Caco-2 (cell line): Measurements from ENCODE around the gene RPP25L. TPM values are rescaled to one million over a fixed set of nuclear protein-coding genes. Genes with fewer than 3 reads are reported as not detected.
A peak's percentile ranks its signal among the peaks of the same experiment; 100 is the strongest.

Experiments used
- BruUV-seq: library from RNA; stranded (reverse); fragments of 400-500 nt; replicated peaks from 2 replicates; lab custom pipeline; 2021; lab: Mats Ljungman, UMichigan
- CTCF ChIA-PET: fragments of 300-600 bp; sonication (Branson Sonifier 250); formaldehyde crosslinking; loops from one replicate; lab custom pipeline; 2022; ENCODE audit warnings: antibody characterized with exemption; lab: Charles Lee
- POLR2A ChIA-PET: fragments of 300-600 bp; sonication (Branson Sonifier 250); formaldehyde crosslinking; loops from one replicate; lab custom pipeline; 2022; ENCODE audit warnings: antibody characterized with exemption; lab: Charles Lee
- DNase-seq, 2 experiments: peaks; one replicate each; pipeline versions ENCODE4 v3.0.0 to v3.0.0-alpha.2; 2020 to 2022
- H3K27me3 ChIP-seq: replicated peaks from 2 replicates; pipeline ENCODE4 v1.6.0; 2011; ENCODE audit warnings: low read length; ENCODE audit not compliant: control insufficient read depth, insufficient read depth
- H3K36me3 ChIP-seq: 2 replicates; pipeline ENCODE4 v1.5.1; 2011; ENCODE audit warnings: low read length; ENCODE audit not compliant: control insufficient read depth, insufficient read depth
- H3K4me1 ChIP-seq: fragments of 250-450 bp; sonication (Bioruptor Pico); 2 replicates; pipeline ENCODE4 v1.5.1; 2020; ENCODE audit warnings: mild to moderate bottlenecking
- H3K4me3 ChIP-seq: 2 replicates; pipeline ENCODE4 v1.5.1; 2011; ENCODE audit warnings: low read depth, mild to moderate bottlenecking, control low read depth, low read length
- H3K9me3 ChIP-seq: fragments of 250-450 bp; sonication (Bioruptor Pico); 2 replicates; pipeline ENCODE4 v1.5.1; 2020; ENCODE audit warnings: mild to moderate bottlenecking, moderate library complexity
- H3K27ac Mint-ChIP-seq: one replicate; pipeline ENCODE4 v1.8.0; 2022; ENCODE audit warnings: mixed read lengths; ENCODE audit not compliant: unreplicated experiment
- H3K27me3 Mint-ChIP-seq: one replicate; pipeline ENCODE4 v1.8.0; 2022; ENCODE audit warnings: mixed read lengths; ENCODE audit not compliant: insufficient read depth, unreplicated experiment
- H3K36me3 Mint-ChIP-seq: one replicate; pipeline ENCODE4 v1.8.0; 2022; ENCODE audit warnings: mild to moderate bottlenecking, mixed read lengths; ENCODE audit not compliant: insufficient read depth, unreplicated experiment
- H3K4me1 Mint-ChIP-seq: one replicate; pipeline ENCODE4 v1.8.0; 2022; ENCODE audit warnings: low read depth, mixed read lengths; ENCODE audit not compliant: unreplicated experiment
- H3K4me3 Mint-ChIP-seq: one replicate; pipeline ENCODE4 v1.8.0; 2022; ENCODE audit warnings: mild to moderate bottlenecking, moderate library complexity, mixed read lengths; ENCODE audit not compliant: unreplicated experiment
- H3K9me3 Mint-ChIP-seq: one replicate; pipeline ENCODE4 v1.8.0; 2022; ENCODE audit warnings: mixed read lengths; ENCODE audit not compliant: unreplicated experiment
- intact Hi-C: fragments of 100-400 bp; cut with micrococcal nuclease; formaldehyde crosslinking; loops from one replicate; pipeline ENCODE4 v1.10.0; 2022; ENCODE audit not compliant: unreplicated experiment
- total RNA-seq: library from RNA; stranded (reverse); gene quantifications from 2 replicates; pipeline ENCODE4 v1.2.3, GENCODE V29; 2022
- TF ChIP-seq, protein P1 (sequence below), 2 experiments: fragments of 200-600 bp in 1 of 2; IDR thresholded peaks; 1 replicate in 1 of 2; 2 replicates in 1 of 2; pipeline versions ENCODE4 v1.5.1 to v1.8.0; 2011 to 2022; ENCODE audit warnings: antibody characterized with exemption in 1 of 2, control low read depth in 1 of 2, inconsistent platforms in 1 of 2, low read depth in 1 of 2, low read length in 1 of 2, mild to moderate bottlenecking in 1 of 2, moderate library complexity in 1 of 2; ENCODE audit not compliant: insufficient read depth in 1 of 2, severe bottlenecking in 1 of 2, unreplicated experiment in 1 of 2

The RPP25L gene
- total RNA-seq, 1 experiment from 2014 or later = 27.4 TPM

DNA sequence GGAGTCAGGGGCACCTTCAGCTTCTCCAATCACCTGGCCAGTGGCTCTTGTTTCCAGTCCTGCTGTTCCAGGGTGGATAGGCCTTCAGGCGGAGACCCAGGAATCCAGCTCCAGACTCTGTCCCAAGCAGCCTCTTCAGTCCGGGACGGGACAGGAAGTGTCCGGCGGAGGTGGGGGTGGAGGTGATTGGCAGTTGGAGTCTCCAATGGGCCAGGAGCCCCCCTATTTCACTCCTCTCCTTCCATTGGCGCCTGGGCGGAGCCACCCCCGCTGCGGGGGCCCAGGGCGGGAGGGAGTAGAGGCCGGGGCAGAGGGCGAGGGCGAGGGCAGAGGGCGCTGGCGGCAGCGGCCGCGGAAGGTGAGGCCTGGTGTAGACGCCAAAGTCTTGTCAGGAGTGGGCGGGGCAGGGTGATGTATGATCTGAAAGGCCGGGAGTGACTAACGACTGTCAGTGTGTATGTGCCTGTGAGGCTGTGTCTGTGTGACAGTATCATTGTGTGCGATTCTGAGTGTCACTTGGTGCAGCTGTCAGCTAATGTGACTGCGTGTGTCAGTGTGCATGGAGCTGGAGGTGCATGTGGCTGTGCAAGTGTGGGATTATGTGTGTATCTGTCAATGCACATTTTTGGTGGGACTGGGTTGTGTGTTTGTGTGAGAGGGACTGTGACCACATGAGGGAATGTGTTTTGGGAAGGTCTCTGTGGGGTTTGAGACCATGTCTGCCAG is 40.1 kb upstream of the RPP25L start, which contains the start of gene IL11RA:
IL11RA (plus strand) TSS at position 310 of the 726 bp plus-strand sequence. CDS start 3,033 bp downstream, outside the sequence.
- Mint-ChIP-seq H3K9me3 (no peaks in the 10 kb centered on the region), H3K27ac (peak within 1 kb of the TSS; percentile 62), H3K4me3 (peak within 1 kb of the TSS; percentile 66), H3K27me3 (no peaks in the 10 kb centered on the region), H3K36me3 (peaks cover 28% of the 10 kb centered on the region), H3K4me1 (peaks cover 30% of the 10 kb centered on the region)
- peak; percentile 97 to 98 for DNase-seq
- Histone ChIP-seq H3K27me3 (no peaks in the 10 kb centered on the region), H3K4me3 (peak within 1 kb of the TSS; percentile 31), H3K36me3 (no peaks in the 10 kb centered on the region), H3K9me3 (no peaks in the 10 kb centered on the region), H3K4me1 (peaks cover 30% of the 10 kb centered on the region)
- no TSS peak for BruUV-seq
- TF ChIP-seq, protein P1, sequence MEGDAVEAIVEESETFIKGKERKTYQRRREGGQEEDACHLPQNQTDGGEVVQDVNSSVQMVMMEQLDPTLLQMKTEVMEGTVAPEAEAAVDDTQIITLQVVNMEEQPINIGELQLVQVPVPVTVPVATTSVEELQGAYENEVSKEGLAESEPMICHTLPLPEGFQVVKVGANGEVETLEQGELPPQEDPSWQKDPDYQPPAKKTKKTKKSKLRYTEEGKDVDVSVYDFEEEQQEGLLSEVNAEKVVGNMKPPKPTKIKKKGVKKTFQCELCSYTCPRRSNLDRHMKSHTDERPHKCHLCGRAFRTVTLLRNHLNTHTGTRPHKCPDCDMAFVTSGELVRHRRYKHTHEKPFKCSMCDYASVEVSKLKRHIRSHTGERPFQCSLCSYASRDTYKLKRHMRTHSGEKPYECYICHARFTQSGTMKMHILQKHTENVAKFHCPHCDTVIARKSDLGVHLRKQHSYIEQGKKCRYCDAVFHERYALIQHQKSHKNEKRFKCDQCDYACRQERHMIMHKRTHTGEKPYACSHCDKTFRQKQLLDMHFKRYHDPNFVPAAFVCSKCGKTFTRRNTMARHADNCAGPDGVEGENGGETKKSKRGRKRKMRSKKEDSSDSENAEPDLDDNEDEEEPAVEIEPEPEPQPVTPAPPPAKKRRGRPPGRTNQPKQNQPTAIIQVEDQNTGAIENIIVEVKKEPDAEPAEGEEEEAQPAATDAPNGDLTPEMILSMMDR (IDR thresholded peaks at IDR 0.05; ENCODE audit: insufficient read depth in 1 of 2, low read depth in 1 of 2, low read length in 1 of 2, severe bottlenecking in 1 of 2, unreplicated experiment in 1 of 2) = peak in 1 of 2 experiments; percentile 20
- CTCF ChIA-PET = interaction anchor here (1.4 kb wide), 3 partner anchors 10 to 18 kb away, joined by 4 to 5 read pairs (median 5); partner anchors contain the start of gene SIGMAR1
- POLR2A ChIA-PET = interaction anchor here (0.7 to 2.6 kb wide), 4 partner anchors 13 to 129 kb away, joined by 3 to 11 read pairs (median 4); partner anchors contain the start of gene SIGMAR1
- intact Hi-C loops = loop anchor here (1.0 to 10.0 kb wide), 4 partner anchors 8 to 53 kb away; partner anchors contain the start of gene SIGMAR1

DNA sequence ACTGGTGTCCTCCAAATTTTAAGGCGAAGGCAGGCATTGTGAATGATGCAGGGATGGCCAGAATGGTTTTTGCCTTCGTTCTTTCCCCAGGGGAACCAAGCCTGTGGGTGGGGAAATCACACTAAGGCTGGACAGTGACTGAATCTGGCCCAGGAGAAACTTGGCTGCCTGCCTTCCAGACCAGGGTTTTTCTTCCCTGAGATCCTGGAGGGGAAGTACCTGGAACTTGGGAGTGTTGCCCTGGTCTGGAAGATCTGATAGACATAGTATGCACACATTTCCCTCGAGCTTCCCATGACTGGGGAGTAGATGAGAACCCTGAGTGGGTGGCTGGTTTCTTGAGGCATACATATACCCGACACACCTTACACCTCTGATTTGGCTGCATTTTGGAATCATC is 39.4 kb upstream of the RPP25L start:
- CTCF ChIA-PET = interaction anchor here (1.4 kb wide), 3 partner anchors 9 to 17 kb away, joined by 4 to 5 read pairs (median 5); partner anchors contain the start of gene SIGMAR1
- no peaks in the 10 kb centered on the region for H3K36me3 ChIP-seq
- no peak for DNase-seq
- no peaks in the 10 kb centered on the region for H3K27me3 Mint-ChIP-seq
- no peaks in the 10 kb centered on the region for H3K27me3 ChIP-seq
- TSS peak; percentile 93 for BruUV-seq
- peak overlapping the region; percentile 66 for H3K4me3 Mint-ChIP-seq
- H3K27ac Mint-ChIP-seq = peak overlapping the region; percentile 62
- H3K4me1 Mint-ChIP-seq = peaks cover 30% of the 10 kb centered on the region
- H3K4me3 ChIP-seq = peak overlapping the region; percentile 31
- intact Hi-C loops = loop anchor here (10.0 kb wide), 1 partner anchor 53 kb away; no protein-coding TSS in a partner anchor
- no peaks in the 10 kb centered on the region for H3K9me3 Mint-ChIP-seq
- POLR2A ChIA-PET = interaction anchor here (0.7 to 2.6 kb wide), 4 partner anchors 14 to 128 kb away, joined by 3 to 11 read pairs (median 4); partner anchors contain the start of gene SIGMAR1
- no peaks in the 10 kb centered on the region for H3K9me3 ChIP-seq
- H3K36me3 Mint-ChIP-seq = peaks cover 28% of the 10 kb centered on the region
- TF ChIP-seq, protein P1 (IDR thresholded peaks at IDR 0.05; ENCODE audit: insufficient read depth in 1 of 2, low read depth in 1 of 2, low read length in 1 of 2, severe bottlenecking in 1 of 2, unreplicated experiment in 1 of 2) = no peak
- peaks cover 30% of the 10 kb centered on the region for H3K4me1 ChIP-seq

DNA sequence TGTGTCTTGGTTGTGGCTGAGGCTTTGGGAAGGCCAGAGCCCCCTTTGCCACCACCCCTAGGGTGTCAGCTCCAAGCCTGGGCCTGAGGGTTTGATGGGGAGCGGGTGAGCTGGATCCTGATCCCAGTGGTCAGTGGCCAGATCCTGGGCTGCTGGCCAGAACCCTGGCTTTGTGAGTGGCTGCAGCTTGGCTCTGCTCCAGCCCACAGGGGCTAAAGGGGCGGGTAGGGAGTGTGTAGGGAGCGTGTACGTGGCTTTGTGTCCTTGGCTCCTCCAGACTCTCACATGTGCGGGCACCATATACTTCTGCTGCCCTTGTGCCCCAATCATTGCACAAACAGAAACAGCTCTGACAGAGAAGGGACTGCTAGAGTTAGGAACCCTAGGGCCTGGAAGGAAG is 38.9 kb upstream of the RPP25L start:
- H3K27me3 ChIP-seq = no peaks in the 10 kb centered on the region
- ChIA-PET POLR2A (interaction anchor here (2.6 kb wide), 1 partner anchor 14 kb away, joined by 11 read pairs; the partner anchor contains the start of gene SIGMAR1), CTCF (interaction anchor here (1.4 kb wide), 3 partner anchors 8 to 17 kb away, joined by 4 to 5 read pairs (median 5); partner anchors contain the start of gene SIGMAR1)
- Mint-ChIP-seq H3K4me1 (peaks cover 30% of the 10 kb centered on the region), H3K9me3 (no peaks in the 10 kb centered on the region), H3K27ac (peak overlapping the region; percentile 62), H3K36me3 (peaks cover 28% of the 10 kb centered on the region), H3K27me3 (no peaks in the 10 kb centered on the region), H3K4me3 (peak overlapping the region; percentile 66)
- intact Hi-C loops = loop anchor here (10.0 kb wide), 1 partner anchor 54 kb away; no protein-coding TSS in a partner anchor
- H3K4me3 ChIP-seq = no peak overlapping the region
- H3K4me1 ChIP-seq = peaks cover 35% of the 10 kb centered on the region
- TF ChIP-seq, protein P1 (IDR thresholded peaks at IDR 0.05; ENCODE audit: insufficient read depth in 1 of 2, low read depth in 1 of 2, low read length in 1 of 2, severe bottlenecking in 1 of 2, unreplicated experiment in 1 of 2) = no peak
- H3K9me3 ChIP-seq = no peaks in the 10 kb centered on the region
- no peak for DNase-seq
- H3K36me3 ChIP-seq = no peaks in the 10 kb centered on the region
- BruUV-seq = no TSS peak
